Measurements from ENCODE around the gene SLC24A3.

- TF ChIP-seq CTCF (IDR thresholded peaks at IDR 0.05), result no peak
- TF ChIP-seq POLR2AphosphoS5 (IDR thresholded peaks at IDR 0.05), result no peak
- no peak for TF ChIP-seq POLR2A (IDR thresholded peaks at IDR 0.05)
- TF ChIP-seq EP300 (IDR thresholded peaks at IDR 0.05), result no peak
These were observed 514.9 kb downstream of the SLC24A3 start for GRCh38 chr20:19727251-19727847.

Data from upper lobe of left lung (tissue), 4 donors.